Spleen (tissue), 11 donors: ENCODE data around the gene PGS1. TPM values are rescaled to one million over a fixed set of nuclear protein-coding genes. Genes with fewer than 3 reads are reported as not detected.

Experiments used
- DNase-seq: peaks from one replicate; pipeline ENCODE4 v3.0.0-alpha.2; 2020
- H3K27ac ChIP-seq, 8 donors: fragments of 200-600 bp; sonication (generic) in 7 of 8; 1 replicate in 4 of 8; 2 replicates in 4 of 8; pipeline versions ENCODE4 v1.5.0 to v1.8.0; 2016 to 2021; ENCODE audit warnings: inconsistent platforms in 4 of 8, mild to moderate bottlenecking in 4 of 8, moderate library complexity in 1 of 8
- H3K27me3 ChIP-seq, 7 donors: fragments of 200-600 bp; sonication (generic) in 6 of 7; replicated peaks in 1 of 7; 1 replicate in 4 of 7; 2 replicates in 3 of 7; pipeline versions ENCODE4 v1.5.0 to v1.8.0; 2016 to 2021; ENCODE audit warnings: inconsistent platforms in 3 of 7, mild to moderate bottlenecking in 1 of 7
- H3K36me3 ChIP-seq, 6 donors: fragments of 200-600 bp; sonication (generic) in 5 of 6; 1 replicate in 4 of 6; 2 replicates in 2 of 6; pipeline versions ENCODE4 v1.5.0 to v1.8.0; 2016 to 2021; ENCODE audit warnings: inconsistent platforms in 2 of 6
- H3K4me1 ChIP-seq, 6 donors: fragments of 200-600 bp; sonication (generic) in 5 of 6; 1 replicate in 3 of 6; 2 replicates in 3 of 6; pipeline versions ENCODE4 v1.5.0 to v1.8.0; 2016 to 2021; ENCODE audit warnings: inconsistent platforms in 3 of 6
- H3K4me3 ChIP-seq, 8 donors: fragments of 200-600 bp; sonication (generic) in 7 of 8; 1 replicate in 4 of 8; 2 replicates in 4 of 8; pipeline versions ENCODE4 v1.5.0 to v1.8.0; 2016 to 2021; ENCODE audit warnings: inconsistent platforms in 4 of 8, mild to moderate bottlenecking in 4 of 8, moderate library complexity in 2 of 8
- H3K9me3 ChIP-seq, 8 donors: fragments of 200-600 bp; sonication (generic) in 7 of 8; 1 replicate in 4 of 8; 2 replicates in 4 of 8; pipeline versions ENCODE4 v1.5.0 to v1.8.0; 2016 to 2021; ENCODE audit warnings: inconsistent platforms in 4 of 8
- CTCF ChIP-seq, 11 experiments: fragments of 200-600 bp in 7 of 11; fragments of 450-650 bp in 4 of 11; sonication (generic) in 4 of 11; IDR thresholded peaks in 8 of 11; conservative IDR thresholded peaks in 3 of 11; 1 replicate in 7 of 11; 2 replicates in 4 of 11; pipeline versions ENCODE4 v1.4.0 to v1.8.0; 2016 to 2021; ENCODE audit warnings: antibody characterized with exemption in 11 of 11, inconsistent platforms in 4 of 11, mild to moderate bottlenecking in 1 of 11
- POLR2A ChIP-seq, 3 donors: fragments of 450-650 bp; IDR thresholded peaks; one replicate each; pipeline ENCODE4 v1.5.1; 2017; ENCODE audit warnings: antibody characterized with exemption in 3 of 3, mild to moderate bottlenecking in 1 of 3
- POLR2AphosphoS5 ChIP-seq, 3 donors: sonication (generic); formaldehyde crosslinking; IDR thresholded peaks; one replicate each; pipeline ENCODE4 v1.5.1; 2017; ENCODE audit warnings: antibody characterized with exemption in 3 of 3
- WGBS, 5 donors: extraction: QIAGEN DNeasy Blood & Tissue Kit in 3 of 5; methylation state at CpG; one replicate each; pipeline versions ENCODE4 v1.1.5 to v1.1.7; 2013 to 2018; 5-methylcytosine and 5-hydroxymethylcytosine counted together
- intact Hi-C: fragments of 100-400 bp; cut with DNase I; formaldehyde crosslinking; loops from one replicate; pipeline ENCODE4 v1.15.0; 2023; ENCODE audit warnings: low total_unique reads
- polyA plus RNA-seq, 3 donors: library from polyadenylated mRNA; stranded (reverse); fragments of 200-250 nt; gene quantifications; one replicate each; pipeline ENCODE4 v1.2.1, GENCODE V29; 2013
- total RNA-seq, 7 donors: library from RNA; depleted of rRNA in 3 of 7; stranded (reverse); fragments of >200 nt in 3 of 7; fragmentation: NEBNext Ultra II Directional in 4 of 7; extraction: Animal tissue kit (Norgen Biotek cat#: 25700) in 4 of 7; gene quantifications; one replicate each; pipeline versions ENCODE4 v1.1.0 to v1.2.1, GENCODE V29; 2016 to 2021
- donor health status: healthy with polysubstance abuse.
- donor health status: DM: no; HTN: no; CAD: no; lungs with moderate emphysema.
- donor health status: DM: no; HTN: no; CAD: no.
- donor health status: Bipolar disorder and iron deficiency.
- donor health status: healthy.
- donor health status: DM: no; HTN: no; CAD: no.
- donor health status: DM: yes; HTN: yes; CAD: no.

The PGS1 gene
- total and polyA plus RNA-seq, 10 donors = 20.0 to 217 (median 109) TPM

- WGBS, 5 donors = 84 to 94% (median 89%) methylated on average over 4 of the region's 4 CpGs
- Histone ChIP-seq H3K36me3 (peaks cover 7 to 81% (median 52%) of the 10 kb centered on the region in 6 donors), H3K9me3 (no peaks in the 10 kb centered on the region), H3K4me3 (no peak overlapping the region), H3K27ac (peak overlapping the region in 2 of 8 donors; percentile 5 to 16), H3K4me1 (peaks cover 29 to 69% (median 48%) of the 10 kb centered on the region in 6 donors), H3K27me3 (no peaks in the 10 kb centered on the region)
- TF ChIP-seq POLR2AphosphoS5 (IDR thresholded peaks at IDR 0.05) (no peak), CTCF (IDR thresholded peaks at IDR 0.05 in 8 of 11, conservative IDR thresholded peaks at IDR 0.05 in 3 of 11) (no peak), POLR2A (IDR thresholded peaks at IDR 0.05) (no peak)
- intact Hi-C loops = no loop called here
- DNase-seq = no peak
Observed at GRCh38 chr17:78393575-78393974, 15.1 kb downstream of the PGS1 start.

GRCh38 chr17:78394209-78394608 is 15.8 kb downstream of the PGS1 start:
- H3K27ac ChIP-seq = peak overlapping the region in 2 of 8 donors; percentile 51 to 69

GRCh38 chr17:78395155-78395554 is 16.7 kb downstream of the PGS1 start:
- Histone ChIP-seq H3K36me3 (peaks cover 12 to 96% (median 67%) of the 10 kb centered on the region in 6 donors), H3K9me3 (no peaks in the 10 kb centered on the region), H3K4me3 (no peak overlapping the region), H3K27ac (peak overlapping the region in 7 of 8 donors; percentile 8 to 82 (median 68)), H3K4me1 (peaks cover 14 to 53% (median 33%) of the 10 kb centered on the region in 6 donors), H3K27me3 (no peaks in the 10 kb centered on the region)
- TF ChIP-seq POLR2A (IDR thresholded peaks at IDR 0.05) (no peak), POLR2AphosphoS5 (IDR thresholded peaks at IDR 0.05) (peak in 1 of 3 donors; percentile 34), CTCF (IDR thresholded peaks at IDR 0.05 in 8 of 11, conservative IDR thresholded peaks at IDR 0.05 in 3 of 11) (no peak)
- intact Hi-C loops = no loop called here
- 75 to 83% (median 82%) methylated on average over 2 of the region's 2 CpGs for WGBS, 5 donors
- no peak for DNase-seq

More at GRCh38 chr17:78394209-78394608, 15.8 kb downstream of the PGS1 start:
- peaks cover 23 to 63% (median 42%) of the 10 kb centered on the region in 6 donors for H3K4me1 ChIP-seq
- TF ChIP-seq CTCF (IDR thresholded peaks at IDR 0.05 in 8 of 11, conservative IDR thresholded peaks at IDR 0.05 in 3 of 11) = no peak
- TF ChIP-seq POLR2A (IDR thresholded peaks at IDR 0.05) = no peak
- TF ChIP-seq POLR2AphosphoS5 (IDR thresholded peaks at IDR 0.05) = no peak
- no peaks in the 10 kb centered on the region for H3K27me3 ChIP-seq
- no peaks in the 10 kb centered on the region for H3K9me3 ChIP-seq
- H3K36me3 ChIP-seq = peaks cover 12 to 88% (median 58%) of the 10 kb centered on the region in 6 donors
- DNase-seq = no peak
- H3K4me3 ChIP-seq = no peak overlapping the region
- intact Hi-C loops = no loop called here
- 94 to 99% (median 98%) methylated on average over 7 of the region's 7 CpGs for WGBS, 5 donors

GRCh38 chr17:78396441-78397337 is 18.2 kb downstream of the PGS1 start:
- H3K4me1 ChIP-seq = peaks cover 3 to 43% (median 20%) of the 10 kb centered on the region in 6 donors
- no peaks in the 10 kb centered on the region for H3K27me3 ChIP-seq
- H3K9me3 ChIP-seq = no peaks in the 10 kb centered on the region
- peaks cover 14 to 98% (median 80%) of the 10 kb centered on the region in 6 donors for H3K36me3 ChIP-seq
- no peak for TF ChIP-seq POLR2A (IDR thresholded peaks at IDR 0.05)
- no peak for TF ChIP-seq POLR2AphosphoS5 (IDR thresholded peaks at IDR 0.05)
- no peak for TF ChIP-seq CTCF (IDR thresholded peaks at IDR 0.05 in 8 of 11, conservative IDR thresholded peaks at IDR 0.05 in 3 of 11)
- intact Hi-C loops = no loop called here
- no peak overlapping the region for H3K4me3 ChIP-seq
- H3K27ac ChIP-seq = peak overlapping the region in 3 of 8 donors; percentile 51 to 82 (median 78)
- WGBS, 5 donors = 84 to 90% (median 88%) methylated on average over 14 of the region's 14 CpGs
- no peak for DNase-seq
